HG03159 (cell line): Measurements from ENCODE around the gene UBAP2.

Source experiments
- ATAC-seq: cut with Tn5 transposase; IDR thresholded peaks from one replicate; pipeline ENCODE4 v1.9.1; 2021; ENCODE audit warnings: mild to moderate bottlenecking, moderate library complexity; ENCODE audit not compliant: unreplicated experiment

Gene UBAP2

GRCh38 chr9:34048727-34049629 lies at the start of gene UBAP2:
Gene UBAP2 (minus strand): TSS chr9:34048887. CDS start chr9:34017148, 31,739 bp downstream.
- ATAC-seq: peak; percentile 75

DNA sequence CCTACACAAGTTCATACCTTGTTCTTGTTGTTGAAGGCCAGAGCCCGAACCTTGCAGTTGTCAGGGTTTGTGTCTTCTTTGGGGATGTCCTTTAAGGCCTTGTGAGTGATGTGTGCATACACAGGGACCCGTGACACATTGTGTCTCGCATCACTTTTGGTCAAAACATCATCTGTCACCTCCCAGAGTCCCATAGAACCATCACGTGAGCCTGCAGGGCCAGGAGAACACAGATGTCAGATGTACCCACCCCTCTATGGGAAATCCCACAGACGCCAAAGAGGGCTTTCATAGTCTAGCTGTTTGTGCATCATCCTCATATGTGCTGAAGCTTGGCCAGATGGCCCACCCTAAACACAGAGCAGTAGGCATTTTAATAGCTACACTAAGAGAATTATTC lies 49.6 kb upstream of the UBAP2 start:
- ATAC-seq: peak; percentile 63

DNA sequence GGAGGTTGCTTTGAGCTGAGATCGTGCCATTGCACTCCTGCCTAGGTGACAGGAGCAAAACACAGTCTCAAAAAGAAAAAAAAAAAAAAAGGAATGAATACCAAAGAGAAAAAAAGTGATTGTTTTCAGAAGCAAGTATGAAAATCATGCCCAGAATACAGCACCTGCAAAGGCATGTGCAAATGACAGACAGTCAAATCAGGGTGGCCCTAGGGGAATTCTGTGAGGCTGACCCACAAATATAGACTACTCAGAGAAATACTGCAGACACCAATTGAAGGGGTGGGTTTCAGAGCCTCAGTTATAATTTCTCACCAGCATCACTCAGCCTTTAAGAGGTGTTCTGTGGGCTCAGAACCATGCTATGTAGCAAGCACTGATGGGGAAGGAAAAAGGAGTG lies 49.2 kb upstream of the UBAP2 start:
- peak; percentile 62 for ATAC-seq

DNA sequence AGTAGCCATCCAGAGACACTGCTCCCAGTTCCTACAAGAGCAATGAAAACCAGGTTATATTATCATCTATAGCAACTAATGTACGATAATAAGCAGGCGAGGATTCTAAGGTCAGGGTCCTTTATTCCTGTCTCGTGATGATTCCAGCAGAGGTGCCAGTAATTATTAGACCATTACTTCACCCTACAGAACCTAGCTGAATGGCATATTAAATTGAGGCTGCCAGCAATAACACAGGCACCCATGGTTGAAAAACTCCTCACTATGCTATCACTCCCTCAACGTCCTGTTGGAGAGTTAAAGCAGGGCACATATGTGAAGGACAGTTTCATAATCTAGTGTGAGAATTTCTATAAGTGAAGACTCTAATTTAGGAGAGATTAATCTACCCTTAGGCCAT lies 48.1 kb upstream of the UBAP2 start:
- ATAC-seq: no peak

DNA sequence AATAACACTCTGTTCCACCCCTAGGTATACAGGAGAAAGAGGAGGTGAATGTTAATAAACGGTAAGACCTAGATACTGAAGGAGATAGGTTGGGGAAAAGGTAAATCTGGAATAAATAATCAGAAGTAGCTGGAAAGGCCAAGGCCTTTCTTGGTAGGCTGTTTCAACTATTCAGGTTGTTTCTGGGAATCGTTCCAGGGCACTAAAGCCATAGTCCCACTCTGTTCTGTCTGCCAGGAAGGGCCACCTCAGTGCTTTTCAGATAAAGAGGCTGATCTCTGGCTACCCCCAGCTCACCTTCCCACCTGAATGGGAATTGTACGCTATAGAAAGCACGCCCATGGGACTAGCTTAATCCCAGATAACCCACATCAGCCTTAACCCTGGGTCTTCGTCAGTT lies 44.9 kb upstream of the UBAP2 start:
- ATAC-seq: no peak

DNA sequence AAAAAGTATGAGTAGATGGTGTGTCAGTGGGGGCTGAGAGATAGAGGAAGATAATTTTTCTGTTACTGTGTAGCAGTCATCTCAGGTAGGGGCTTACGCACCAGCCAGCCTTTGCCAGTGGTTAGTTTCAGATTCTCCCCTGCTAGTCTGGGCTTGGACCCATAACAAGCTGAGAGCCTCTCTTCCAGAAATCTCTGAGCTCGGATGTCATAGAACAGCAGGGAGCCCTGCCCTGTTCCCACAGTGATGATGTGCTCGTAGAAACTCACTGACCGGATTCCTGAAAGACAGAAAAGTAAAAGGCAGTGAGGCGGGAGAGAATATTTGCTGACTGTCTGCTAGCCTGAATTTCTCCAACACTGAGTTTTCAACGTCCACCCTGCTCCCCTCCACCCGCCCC lies 40.6 kb upstream of the UBAP2 start:
- ATAC-seq: no peak

DNA sequence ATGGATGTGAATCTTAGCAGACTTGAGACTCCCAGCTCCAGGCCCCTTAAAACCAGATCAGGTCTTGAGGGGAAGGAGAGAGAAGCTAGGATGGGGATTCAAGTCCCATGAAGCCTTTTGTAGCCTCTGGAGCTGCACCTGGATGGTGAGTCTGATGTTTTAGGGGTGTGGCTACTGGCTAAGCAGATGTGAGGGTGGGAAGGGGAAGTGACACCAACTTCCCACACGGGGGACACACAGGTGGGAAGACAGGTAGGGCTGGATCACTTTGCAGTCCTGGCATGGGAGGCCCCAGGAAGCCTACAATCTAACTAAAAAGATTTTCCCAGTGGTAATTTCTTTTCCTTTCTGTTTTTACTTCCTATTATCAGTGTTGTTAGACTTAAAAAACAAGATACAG lies 38.7 kb upstream of the UBAP2 start:
- ATAC-seq: no peak

DNA sequence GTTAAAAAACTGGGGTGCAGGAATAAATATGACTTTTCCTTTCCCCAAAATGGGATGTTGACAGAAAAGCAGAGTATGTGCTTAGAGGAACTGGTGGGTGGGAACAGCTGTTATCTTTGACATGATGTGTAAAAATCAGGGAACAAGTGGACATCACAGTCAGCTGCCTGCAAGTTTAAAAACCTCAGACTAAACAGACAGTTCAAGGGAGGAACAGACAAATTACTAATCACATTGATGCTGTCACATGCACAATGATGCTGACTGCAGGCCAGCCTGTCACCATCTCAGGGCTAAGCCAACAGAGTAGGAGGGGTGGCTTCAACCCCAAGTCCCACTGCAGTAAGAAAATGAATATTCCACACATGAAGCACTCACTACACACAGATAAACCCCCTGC lies 38.2 kb upstream of the UBAP2 start:
- no peak for ATAC-seq

GRCh38 chr9:34085581-34086500 lies 37.2 kb upstream of the UBAP2 start:
- ATAC-seq: no peak

DNA sequence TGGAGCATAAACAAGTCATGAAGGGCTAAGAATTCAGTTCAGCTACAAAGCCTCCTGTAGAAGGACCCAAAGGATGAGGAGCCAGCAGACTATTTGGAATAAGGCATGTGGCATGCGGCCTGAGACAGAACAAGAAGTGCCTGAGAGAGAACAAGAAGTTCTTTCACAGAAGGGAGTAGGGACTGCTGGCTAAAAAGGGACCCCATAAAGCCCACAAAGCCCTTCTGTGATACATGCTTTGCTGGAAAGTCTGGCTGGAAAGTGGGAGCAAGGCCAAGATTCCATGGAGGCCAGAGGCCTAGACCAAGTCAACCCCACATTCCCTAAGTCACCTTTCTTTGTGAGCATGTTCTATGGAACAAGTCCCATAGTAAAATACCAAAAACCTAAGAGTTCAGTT lies 35.9 kb upstream of the UBAP2 start:
- no peak for ATAC-seq

DNA sequence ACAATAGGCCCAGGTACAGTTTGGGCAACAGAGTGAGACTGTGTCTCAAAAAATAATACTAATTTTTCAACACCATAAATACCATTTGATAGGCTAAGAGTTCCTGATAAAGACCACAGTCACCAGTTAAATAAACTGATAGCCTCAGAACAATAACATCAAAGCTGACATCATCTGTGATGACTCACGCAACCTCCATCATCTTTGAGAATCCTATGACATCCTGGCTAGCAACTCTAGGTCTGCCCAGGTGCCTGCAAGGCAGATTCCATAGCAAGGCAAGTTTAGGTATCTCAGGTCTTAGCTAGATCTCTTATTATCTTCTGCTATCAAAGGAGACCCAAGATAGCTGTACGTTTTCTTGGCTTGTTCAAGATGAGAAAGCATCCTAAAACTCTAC lies 30.5 kb upstream of the UBAP2 start:
- ATAC-seq: no peak

- ATAC-seq: no peak
Measured at GRCh38 chr9:34072868-34073590, 24.3 kb upstream of the UBAP2 start.

GRCh38 chr9:34072410-34072809 lies 23.7 kb upstream of the UBAP2 start:
- ATAC-seq: no peak

DNA sequence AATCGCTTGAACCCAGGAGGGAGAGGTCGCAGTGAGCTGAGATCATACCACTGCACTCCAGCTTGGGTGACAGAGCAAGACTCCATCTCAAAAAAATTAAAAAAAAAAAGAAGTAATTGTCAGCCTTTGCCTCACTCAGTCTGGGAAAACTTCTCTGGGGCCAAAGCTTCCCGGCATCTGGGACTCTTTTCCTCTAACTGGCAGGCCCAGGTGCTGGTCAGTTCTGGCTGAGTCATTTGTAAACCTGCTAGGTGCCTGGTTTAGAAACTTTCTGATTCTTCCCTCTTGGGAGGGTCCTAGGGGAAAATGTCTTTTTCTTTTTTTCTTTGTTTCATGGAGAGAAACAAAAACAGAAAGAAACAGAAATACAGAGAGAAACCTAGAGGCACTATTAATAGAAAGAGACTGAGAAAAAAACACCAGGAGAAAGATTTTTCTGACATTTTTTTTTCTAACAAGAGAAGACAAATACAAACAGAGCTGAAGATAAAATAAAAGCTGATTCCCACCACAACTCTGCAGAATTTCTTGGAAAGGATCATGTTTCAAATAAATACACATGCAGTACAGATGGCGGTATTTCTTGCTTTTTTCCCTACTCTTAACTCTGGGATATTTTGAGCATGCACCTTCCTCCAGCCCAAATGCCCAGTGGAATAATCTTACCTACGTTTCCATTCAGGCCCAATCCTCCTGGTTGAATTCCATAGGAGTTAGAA lies 22.1 kb upstream of the UBAP2 start:
- no peak for ATAC-seq

GRCh38 chr9:34069831-34070230 lies 21.1 kb upstream of the UBAP2 start:
- ATAC-seq: no peak

- no peak for ATAC-seq
Measured at GRCh38 chr9:34065541-34065940, 16.9 kb upstream of the UBAP2 start.

DNA sequence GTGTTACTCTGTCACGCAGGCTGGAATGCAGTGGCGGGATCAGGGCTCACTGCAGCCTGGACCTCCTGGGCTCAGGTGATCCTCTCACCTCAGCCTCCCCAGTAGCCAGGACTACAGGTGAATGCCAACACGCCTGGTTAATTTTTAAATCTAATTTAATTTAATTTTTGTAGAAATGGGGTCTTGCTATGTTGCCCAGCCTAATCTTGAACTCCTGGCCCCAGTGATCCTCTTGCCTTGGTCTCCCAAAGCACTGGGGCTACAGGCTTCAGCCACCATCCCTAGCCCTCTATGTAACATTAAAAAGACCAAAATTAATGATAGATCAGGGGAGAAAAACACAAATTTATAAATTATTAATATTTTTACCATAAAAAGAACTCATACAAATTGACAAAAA lies 11.3 kb upstream of the UBAP2 start:
- no peak for ATAC-seq

DNA sequence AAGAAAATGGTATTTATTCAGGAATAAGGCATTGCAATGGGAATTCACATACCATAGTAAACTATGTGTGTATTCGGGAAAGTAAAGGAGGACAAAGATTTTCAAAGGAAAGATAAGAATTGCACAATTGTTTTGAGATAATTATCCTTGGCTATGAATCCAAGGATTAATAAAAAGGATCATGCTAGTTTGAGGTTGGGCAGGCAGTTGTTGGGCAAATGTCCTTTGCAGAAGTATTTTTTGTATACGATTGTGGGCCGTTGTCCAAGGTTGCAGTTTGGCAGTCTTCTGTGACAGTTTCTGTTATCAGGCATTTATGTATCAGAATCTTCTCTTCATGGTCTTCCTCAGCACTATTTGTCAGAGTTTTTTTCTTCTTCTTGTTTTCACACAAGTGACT lies 10.6 kb upstream of the UBAP2 start:
- no peak for ATAC-seq

GRCh38 chr9:34049630-34050384 lies 1.1 kb upstream of the UBAP2 start:
- no peak for ATAC-seq
